GM12801 (cell line): ENCODE results near the gene NLRP11.

Source experiments
- TF ChIP-seq, protein P1 (sequence below): IDR thresholded peaks from one replicate; pipeline ENCODE4 v1.5.1; 2011; ENCODE audit warnings: control low read depth; ENCODE audit not compliant: insufficient read length; ENCODE audit errors: extremely low read depth

Gene NLRP11

GRCh38 chr19:55857149-55857548 lies 25.4 kb upstream of the NLRP11 start:
- TF ChIP-seq, protein P1, sequence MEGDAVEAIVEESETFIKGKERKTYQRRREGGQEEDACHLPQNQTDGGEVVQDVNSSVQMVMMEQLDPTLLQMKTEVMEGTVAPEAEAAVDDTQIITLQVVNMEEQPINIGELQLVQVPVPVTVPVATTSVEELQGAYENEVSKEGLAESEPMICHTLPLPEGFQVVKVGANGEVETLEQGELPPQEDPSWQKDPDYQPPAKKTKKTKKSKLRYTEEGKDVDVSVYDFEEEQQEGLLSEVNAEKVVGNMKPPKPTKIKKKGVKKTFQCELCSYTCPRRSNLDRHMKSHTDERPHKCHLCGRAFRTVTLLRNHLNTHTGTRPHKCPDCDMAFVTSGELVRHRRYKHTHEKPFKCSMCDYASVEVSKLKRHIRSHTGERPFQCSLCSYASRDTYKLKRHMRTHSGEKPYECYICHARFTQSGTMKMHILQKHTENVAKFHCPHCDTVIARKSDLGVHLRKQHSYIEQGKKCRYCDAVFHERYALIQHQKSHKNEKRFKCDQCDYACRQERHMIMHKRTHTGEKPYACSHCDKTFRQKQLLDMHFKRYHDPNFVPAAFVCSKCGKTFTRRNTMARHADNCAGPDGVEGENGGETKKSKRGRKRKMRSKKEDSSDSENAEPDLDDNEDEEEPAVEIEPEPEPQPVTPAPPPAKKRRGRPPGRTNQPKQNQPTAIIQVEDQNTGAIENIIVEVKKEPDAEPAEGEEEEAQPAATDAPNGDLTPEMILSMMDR = no peak

- TF ChIP-seq, protein P1 = no peak
Measured at GRCh38 chr19:55855160-55855559, 23.4 kb upstream of the NLRP11 start.

- TF ChIP-seq, protein P1 = no peak
Measured at GRCh38 chr19:55838906-55839305, 7.1 kb upstream of the NLRP11 start.

DNA sequence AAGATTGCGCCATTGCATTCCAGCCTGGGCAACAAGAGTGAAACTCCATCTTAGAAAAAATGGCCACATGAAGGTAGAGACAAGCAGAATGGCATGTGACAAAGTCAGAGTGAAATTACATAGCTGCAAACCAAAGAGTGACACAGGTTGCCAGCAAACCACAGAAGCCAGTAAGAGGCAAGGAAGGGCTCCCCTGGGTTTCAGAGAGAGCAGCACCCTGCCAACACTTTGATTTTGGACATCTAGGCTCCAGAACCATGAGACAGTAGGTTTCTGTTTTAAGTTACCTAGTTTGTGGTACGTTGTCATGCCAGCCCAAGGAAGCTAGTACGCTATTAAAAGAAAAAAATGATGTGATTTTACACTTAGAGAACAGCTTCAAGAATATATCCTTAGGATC lies 6.5 kb upstream of the NLRP11 start:
- TF ChIP-seq, protein P1 = no peak

GRCh38 chr19:55836340-55836739 lies 4.5 kb upstream of the NLRP11 start, which contains the start of gene NLRP4:
Gene NLRP4, plus strand, starts transcription at chr19:55836540. Its CDS starts 15,541 bp downstream, at chr19:55852081.
- TF ChIP-seq, protein P1 = no peak

GRCh38 chr19:55832676-55833075 lies 877 bp upstream of the NLRP11 start:
- TF ChIP-seq, protein P1 = no peak

- TF ChIP-seq, protein P1 = no peak
Measured at GRCh38 chr19:55830656-55831055, 1.1 kb downstream of the NLRP11 start.

DNA sequence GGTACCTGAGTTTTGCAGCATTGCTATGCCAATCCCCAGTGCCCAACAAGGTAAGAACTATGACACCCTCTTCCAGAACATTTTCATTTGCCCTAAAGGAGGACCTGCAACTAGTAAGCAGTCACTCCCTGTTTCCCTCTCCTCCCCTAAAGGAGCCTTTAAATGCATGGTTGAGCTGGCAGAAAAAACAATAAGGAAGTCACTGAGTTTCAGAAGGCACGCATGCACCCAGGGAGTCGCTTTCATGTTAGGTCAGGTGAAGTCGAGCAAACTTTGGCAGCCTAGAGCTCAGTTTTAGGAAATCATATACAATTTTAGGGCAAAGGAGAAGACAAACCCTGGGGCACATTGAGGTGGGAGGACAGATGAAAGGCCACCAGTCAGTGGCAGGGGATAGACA lies 11.8 kb downstream of the NLRP11 start:
- TF ChIP-seq, protein P1 = no peak
